ENCODE data around the gene FKBP11.

FKBP11 gene

DNA sequence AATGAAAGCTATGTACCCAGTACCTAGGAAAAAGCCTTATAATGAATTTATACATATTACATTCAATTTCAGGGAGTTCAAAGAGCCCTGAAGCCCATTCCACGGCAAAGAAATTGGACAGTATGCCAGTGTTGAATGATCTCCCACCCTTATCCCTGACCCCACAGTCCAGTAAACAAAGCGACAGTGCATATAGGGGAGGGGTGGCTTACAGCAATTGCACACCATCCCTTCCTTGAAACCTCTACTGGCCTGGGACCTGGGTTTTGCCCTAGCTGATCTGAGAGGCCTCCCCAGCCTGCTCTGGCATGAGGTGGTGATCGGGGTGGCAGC lies 42.4 kb downstream of the FKBP11 start:
- Histone ChIP-seq H4K20me1 (ENCODE audit: insufficient read depth, low read length) (no peaks in the 10 kb centered on the region), H3K36me3 (replicated peaks; ENCODE audit: insufficient read depth, low read length) (no peaks in the 10 kb centered on the region), H3K79me2 (ENCODE audit: low read length) (no peaks in the 10 kb centered on the region), H3F3A (ENCODE audit: insufficient read depth, low read length) (no peaks in the 10 kb centered on the region), H3K4me2 (ENCODE audit: low read depth, low read length) (no peak overlapping the region), H3K4me3 (ENCODE audit: low read length) (no peak overlapping the region), H3K9me2 (replicated peaks; ENCODE audit: insufficient read depth, low read length) (no peaks in the 10 kb centered on the region), H3K9ac (ENCODE audit: low read length) (no peak overlapping the region), H3K4me1 (ENCODE audit: low read length) (no peaks in the 10 kb centered on the region), H2AFZ (ENCODE audit: low read length) (no peak overlapping the region), H3K9me3 (replicated peaks; ENCODE audit: insufficient read depth, low read length) (no peaks in the 10 kb centered on the region), H3K27me3 (replicated peaks; ENCODE audit: insufficient read depth, low read length) (peaks cover 8% of the 10 kb centered on the region; the same call in 1 of the 2 replicates), H3K27ac (ENCODE audit: low read length) (no peak overlapping the region)
- TF ChIP-seq EZH2phosphoT487 (IDR thresholded peaks at IDR 0.05; ENCODE audit: low read length) (no peak), EZH2 (optimal IDR thresholded peaks at IDR 0.05; ENCODE audit: low read depth, low read length) (no peak)
- TF ChIP-seq, protein P1, sequence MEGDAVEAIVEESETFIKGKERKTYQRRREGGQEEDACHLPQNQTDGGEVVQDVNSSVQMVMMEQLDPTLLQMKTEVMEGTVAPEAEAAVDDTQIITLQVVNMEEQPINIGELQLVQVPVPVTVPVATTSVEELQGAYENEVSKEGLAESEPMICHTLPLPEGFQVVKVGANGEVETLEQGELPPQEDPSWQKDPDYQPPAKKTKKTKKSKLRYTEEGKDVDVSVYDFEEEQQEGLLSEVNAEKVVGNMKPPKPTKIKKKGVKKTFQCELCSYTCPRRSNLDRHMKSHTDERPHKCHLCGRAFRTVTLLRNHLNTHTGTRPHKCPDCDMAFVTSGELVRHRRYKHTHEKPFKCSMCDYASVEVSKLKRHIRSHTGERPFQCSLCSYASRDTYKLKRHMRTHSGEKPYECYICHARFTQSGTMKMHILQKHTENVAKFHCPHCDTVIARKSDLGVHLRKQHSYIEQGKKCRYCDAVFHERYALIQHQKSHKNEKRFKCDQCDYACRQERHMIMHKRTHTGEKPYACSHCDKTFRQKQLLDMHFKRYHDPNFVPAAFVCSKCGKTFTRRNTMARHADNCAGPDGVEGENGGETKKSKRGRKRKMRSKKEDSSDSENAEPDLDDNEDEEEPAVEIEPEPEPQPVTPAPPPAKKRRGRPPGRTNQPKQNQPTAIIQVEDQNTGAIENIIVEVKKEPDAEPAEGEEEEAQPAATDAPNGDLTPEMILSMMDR (IDR thresholded peaks at IDR 0.05; ENCODE audit: low read length), result no peak
- DNase-seq, result no peak

DNA sequence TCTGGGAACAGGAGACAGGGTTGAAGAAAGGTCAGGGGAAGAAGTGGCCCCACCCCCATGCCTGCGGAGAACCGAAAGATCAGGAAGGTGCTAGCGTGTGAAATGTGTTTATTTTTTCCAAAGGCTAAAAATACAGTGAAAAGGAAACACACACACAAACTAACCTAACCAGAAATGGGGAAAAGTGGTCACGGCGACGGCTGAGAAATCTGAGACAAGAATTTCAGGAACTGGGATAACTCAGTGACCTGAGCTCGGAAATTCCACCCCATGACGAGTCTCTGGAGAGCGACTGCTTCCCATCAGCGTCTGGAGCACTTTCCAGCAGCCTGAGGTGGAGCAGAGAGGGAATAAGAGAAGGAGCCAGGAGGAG lies 43.0 kb downstream of the FKBP11 start:
- no peaks in the 10 kb centered on the region for H3K9me3 ChIP-seq (replicated peaks; ENCODE audit: insufficient read depth, low read length)
- TF ChIP-seq EZH2 (optimal IDR thresholded peaks at IDR 0.05; ENCODE audit: low read depth, low read length), result no peak
- no peak for TF ChIP-seq EZH2phosphoT487 (IDR thresholded peaks at IDR 0.05; ENCODE audit: low read length)
- TF ChIP-seq, protein P1 (IDR thresholded peaks at IDR 0.05; ENCODE audit: low read length), result no peak
- no peak overlapping the region for H3K27ac ChIP-seq (ENCODE audit: low read length)
- H2AFZ ChIP-seq (ENCODE audit: low read length), result no peak overlapping the region
- H3K4me2 ChIP-seq (ENCODE audit: low read depth, low read length), result no peak overlapping the region
- H3K27me3 ChIP-seq (replicated peaks; ENCODE audit: insufficient read depth, low read length), result peaks cover 8% of the 10 kb centered on the region; the same call in 1 of the 2 replicates
- DNase-seq, result no peak
- H3K79me2 ChIP-seq (ENCODE audit: low read length), result no peaks in the 10 kb centered on the region
- no peaks in the 10 kb centered on the region for H4K20me1 ChIP-seq (ENCODE audit: insufficient read depth, low read length)
- no peaks in the 10 kb centered on the region for H3K36me3 ChIP-seq (replicated peaks; ENCODE audit: insufficient read depth, low read length)
- H3K4me3 ChIP-seq (ENCODE audit: low read length), result no peak overlapping the region
- H3K9me2 ChIP-seq (replicated peaks; ENCODE audit: insufficient read depth, low read length), result no peaks in the 10 kb centered on the region
- no peaks in the 10 kb centered on the region for H3F3A ChIP-seq (ENCODE audit: insufficient read depth, low read length)
- H3K4me1 ChIP-seq (ENCODE audit: low read length), result no peaks in the 10 kb centered on the region
- H3K9ac ChIP-seq (ENCODE audit: low read length), result no peak overlapping the region

DNA sequence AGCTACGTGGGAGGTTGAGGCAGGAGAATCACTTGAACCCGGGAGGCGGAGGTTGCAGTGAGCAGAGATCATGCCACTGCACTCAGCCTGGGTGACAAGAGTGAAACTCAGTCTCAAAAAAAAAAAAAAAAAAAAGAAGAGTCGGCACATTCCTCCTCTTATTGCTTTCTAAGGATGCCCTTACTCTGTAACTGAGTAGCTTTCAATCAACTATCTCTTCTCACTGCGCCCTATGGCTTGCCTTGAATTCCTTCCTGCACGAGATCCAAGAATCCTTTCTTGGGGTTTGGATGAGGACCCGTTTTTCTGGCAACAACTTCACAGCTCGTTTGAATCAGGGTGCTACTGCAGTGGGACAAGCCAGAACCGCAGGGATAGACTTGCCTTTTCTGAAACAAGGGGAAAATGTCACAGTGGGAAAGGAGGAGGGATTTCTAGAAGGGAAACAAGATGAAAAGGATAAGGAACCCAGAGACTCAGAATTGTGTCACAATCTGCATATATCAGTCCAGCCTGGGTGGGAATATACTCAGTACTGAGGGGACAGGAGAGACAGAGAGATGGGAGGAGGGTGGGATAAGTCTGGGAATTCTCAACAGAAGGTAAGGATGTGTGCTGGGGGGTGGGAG lies 43.5 kb downstream of the FKBP11 start:
- no peak overlapping the region for H3K27ac ChIP-seq (ENCODE audit: low read length)
- peaks cover 8% of the 10 kb centered on the region; the same call in 1 of the 2 replicates for H3K27me3 ChIP-seq (replicated peaks; ENCODE audit: insufficient read depth, low read length)
- no peak overlapping the region for H3K4me3 ChIP-seq (ENCODE audit: low read length)
- no peaks in the 10 kb centered on the region for H3K9me3 ChIP-seq (replicated peaks; ENCODE audit: insufficient read depth, low read length)
- no peaks in the 10 kb centered on the region for H3K9me2 ChIP-seq (replicated peaks; ENCODE audit: insufficient read depth, low read length)
- no peak overlapping the region for H3K4me2 ChIP-seq (ENCODE audit: low read depth, low read length)
- H3K79me2 ChIP-seq (ENCODE audit: low read length), result no peaks in the 10 kb centered on the region
- H3K9ac ChIP-seq (ENCODE audit: low read length), result no peak overlapping the region
- DNase-seq, result no peak
- no peak overlapping the region for H2AFZ ChIP-seq (ENCODE audit: low read length)
- H3F3A ChIP-seq (ENCODE audit: insufficient read depth, low read length), result no peaks in the 10 kb centered on the region
- H3K4me1 ChIP-seq (ENCODE audit: low read length), result no peaks in the 10 kb centered on the region
- TF ChIP-seq EZH2phosphoT487 (IDR thresholded peaks at IDR 0.05; ENCODE audit: low read length) (no peak), EZH2 (optimal IDR thresholded peaks at IDR 0.05; ENCODE audit: low read depth, low read length) (no peak)
- TF ChIP-seq, protein P1 (IDR thresholded peaks at IDR 0.05; ENCODE audit: low read length), result no peak
- H4K20me1 ChIP-seq (ENCODE audit: insufficient read depth, low read length), result no peaks in the 10 kb centered on the region
- no peaks in the 10 kb centered on the region for H3K36me3 ChIP-seq (replicated peaks; ENCODE audit: insufficient read depth, low read length)

Measured in MM.1S (cell line).